HG03565 (cell line): Measurements from ENCODE around the gene ALDOB.
A peak's percentile ranks its signal among the peaks of the same experiment; 100 is the strongest.

Experiments
- ATAC-seq: cut with Tn5 transposase; IDR thresholded peaks from one replicate; pipeline ENCODE4 v1.9.1; 2021; ENCODE audit warnings: mild to moderate bottlenecking, moderate library complexity; ENCODE audit not compliant: unreplicated experiment

The ALDOB gene

GRCh38 chr9:101435601-101436079, at the start of gene ALDOB:
ALDOB (minus strand) TSS chr9:101435774; CDS start chr9:101430887, 4,887 bp downstream.
- no peak for ATAC-seq

- ATAC-seq = no peak
Measured at GRCh38 chr9:101484046-101484445, 48.5 kb upstream of the ALDOB start.

- ATAC-seq = no peak
Measured at GRCh38 chr9:101481261-101481660, 45.7 kb upstream of the ALDOB start.

- ATAC-seq = no peak
Measured at GRCh38 chr9:101480386-101480785, 44.8 kb upstream of the ALDOB start.

GRCh38 chr9:101479338-101480030, 43.9 kb upstream of the ALDOB start:
- no peak for ATAC-seq

GRCh38 chr9:101478906-101479305, 43.3 kb upstream of the ALDOB start:
- ATAC-seq = no peak

- ATAC-seq = no peak
Measured at GRCh38 chr9:101478444-101478843, 42.9 kb upstream of the ALDOB start.

- ATAC-seq = no peak
Measured at GRCh38 chr9:101477736-101478135, 42.2 kb upstream of the ALDOB start.

- ATAC-seq = no peak
Measured at GRCh38 chr9:101477214-101477613, 41.6 kb upstream of the ALDOB start.

- no peak for ATAC-seq
Measured at GRCh38 chr9:101476576-101477208, 41.1 kb upstream of the ALDOB start.

- ATAC-seq = no peak
Measured at GRCh38 chr9:101472891-101473290, 37.3 kb upstream of the ALDOB start.

GRCh38 chr9:101470929-101471328, 35.4 kb upstream of the ALDOB start:
- ATAC-seq = no peak

GRCh38 chr9:101470021-101470420, 34.4 kb upstream of the ALDOB start:
- ATAC-seq = no peak

- ATAC-seq = no peak
Measured at GRCh38 chr9:101469026-101469425, 33.5 kb upstream of the ALDOB start.

- ATAC-seq = no peak
Measured at GRCh38 chr9:101468116-101468515, 32.5 kb upstream of the ALDOB start.

- ATAC-seq = no peak
Measured at GRCh38 chr9:101467690-101468089, 32.1 kb upstream of the ALDOB start.

GRCh38 chr9:101466863-101467262, 31.3 kb upstream of the ALDOB start:
- ATAC-seq = no peak

- ATAC-seq = no peak
Measured at GRCh38 chr9:101465326-101465915, 29.8 kb upstream of the ALDOB start.

- ATAC-seq = peak; percentile 47
Measured at GRCh38 chr9:101463397-101463796, 27.8 kb upstream of the ALDOB start.

GRCh38 chr9:101462558-101462957, 27.0 kb upstream of the ALDOB start:
- no peak for ATAC-seq

GRCh38 chr9:101460965-101461364, 25.4 kb upstream of the ALDOB start:
- no peak for ATAC-seq
